Epidermal melanocyte (primary cell): Measurements from ENCODE around the gene ENDOG.
"Not testable (repeated sequence)": the region's sequence is repeated elsewhere in the genome, so short reads cannot be mapped to it uniquely, and the experiment has no call there.

Experiments
- DNase-seq: peaks from one replicate; pipeline ENCODE4 v3.0.0; 2011; ENCODE audit warnings: low spot score; ENCODE audit not compliant: insufficient read length

The ENDOG gene

DNA sequence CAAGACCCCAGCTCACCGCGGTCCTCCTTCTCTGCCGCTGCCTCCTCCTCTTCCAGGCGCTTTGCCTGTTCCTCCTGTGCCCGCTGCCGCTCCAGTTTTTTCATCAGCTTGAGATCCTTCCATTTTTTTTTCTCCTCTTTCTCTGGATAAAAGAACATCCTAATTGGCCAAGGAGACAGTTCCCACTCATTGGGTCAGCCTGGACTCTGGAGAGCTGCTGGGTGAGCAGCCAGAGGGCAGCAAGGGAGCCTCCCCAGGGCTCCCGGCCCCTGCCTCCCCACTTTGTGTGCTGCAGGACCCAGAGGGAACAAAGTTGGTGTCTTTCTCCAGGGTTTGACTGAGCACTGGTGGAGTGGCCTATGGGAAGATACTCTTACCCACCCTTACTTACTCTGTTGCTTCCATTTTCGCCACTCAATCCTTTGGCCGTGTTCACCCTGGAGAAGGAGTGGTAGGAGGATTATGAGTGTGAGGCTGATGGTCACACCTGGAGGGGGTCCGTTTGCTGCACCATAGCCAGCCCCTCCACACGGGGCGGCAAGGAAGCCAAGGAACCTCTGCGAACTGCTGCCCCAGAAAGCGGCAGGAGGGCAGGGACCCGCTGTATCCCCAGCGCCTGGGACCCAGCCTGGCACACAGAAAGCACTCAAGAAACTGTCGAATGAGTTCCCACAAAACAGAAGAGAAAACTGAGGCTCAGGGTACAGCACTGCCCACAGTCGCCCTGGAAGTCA, 10.6 kb downstream of the ENDOG start:
- DNase-seq: no peak

DNA sequence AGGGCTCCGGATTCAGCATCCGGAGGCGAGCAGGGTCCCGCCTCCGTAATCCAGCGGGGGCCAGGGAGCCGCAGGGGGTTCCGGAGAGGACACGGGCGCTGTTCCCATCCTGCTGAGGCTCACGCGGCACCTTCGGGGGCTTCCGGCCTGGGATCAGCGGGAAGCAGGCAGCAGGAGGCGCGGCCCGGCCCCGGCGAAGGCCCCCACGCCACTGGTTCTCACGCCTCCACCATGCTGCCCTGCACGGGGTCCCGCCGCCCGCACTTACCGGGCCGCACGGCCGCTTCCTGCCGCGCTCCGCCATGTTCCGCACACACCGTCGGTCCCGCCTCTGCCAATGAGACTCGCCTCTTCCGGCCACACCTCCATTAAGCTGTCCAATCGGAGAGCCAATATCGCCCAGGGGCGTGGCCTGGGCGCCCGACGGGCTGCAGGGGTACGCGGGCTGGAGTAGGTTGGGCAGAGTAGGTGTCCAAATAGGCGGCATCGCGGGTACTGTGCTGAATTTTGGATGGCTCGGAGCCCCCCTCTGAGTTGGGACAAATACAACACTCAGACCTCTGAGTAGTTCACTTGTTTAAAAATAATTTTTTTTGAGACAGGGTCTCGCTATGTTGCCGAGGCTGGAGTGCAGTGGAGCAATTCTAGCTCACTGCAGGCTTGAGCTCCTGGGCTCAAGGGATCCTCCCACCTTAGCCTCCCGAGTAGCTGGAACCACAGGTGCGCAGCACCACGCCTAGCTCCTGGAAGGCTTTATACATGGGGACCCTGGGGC, 11.4 kb downstream of the ENDOG start, which contains the start of gene SPOUT1:
Gene SPOUT1, minus strand, starts transcription at position 318 of the 775 bp plus-strand sequence. Its CDS starts 14 bp downstream, at position 304.
- peak; percentile 97 for DNase-seq

DNA sequence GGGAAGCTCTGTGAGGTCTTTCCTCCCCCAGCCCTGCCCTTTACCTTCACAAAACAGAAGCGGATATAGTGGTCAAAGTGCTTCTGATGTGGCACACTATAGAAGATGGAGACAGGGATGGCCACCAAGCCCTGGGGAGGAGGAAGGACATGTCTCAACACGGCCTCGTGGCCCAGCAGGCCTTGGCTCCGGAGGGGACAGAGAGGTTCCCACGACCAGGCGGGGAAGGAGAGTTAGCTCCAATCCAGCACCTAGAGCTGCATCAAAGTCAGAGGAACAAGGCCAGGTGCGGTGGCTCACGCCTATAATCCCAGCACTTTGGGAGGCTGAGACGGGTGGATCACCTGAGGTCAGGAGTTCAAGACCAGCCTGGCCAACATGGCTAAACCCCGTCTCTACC, 15.4 kb downstream of the ENDOG start:
- no peak for DNase-seq

DNA sequence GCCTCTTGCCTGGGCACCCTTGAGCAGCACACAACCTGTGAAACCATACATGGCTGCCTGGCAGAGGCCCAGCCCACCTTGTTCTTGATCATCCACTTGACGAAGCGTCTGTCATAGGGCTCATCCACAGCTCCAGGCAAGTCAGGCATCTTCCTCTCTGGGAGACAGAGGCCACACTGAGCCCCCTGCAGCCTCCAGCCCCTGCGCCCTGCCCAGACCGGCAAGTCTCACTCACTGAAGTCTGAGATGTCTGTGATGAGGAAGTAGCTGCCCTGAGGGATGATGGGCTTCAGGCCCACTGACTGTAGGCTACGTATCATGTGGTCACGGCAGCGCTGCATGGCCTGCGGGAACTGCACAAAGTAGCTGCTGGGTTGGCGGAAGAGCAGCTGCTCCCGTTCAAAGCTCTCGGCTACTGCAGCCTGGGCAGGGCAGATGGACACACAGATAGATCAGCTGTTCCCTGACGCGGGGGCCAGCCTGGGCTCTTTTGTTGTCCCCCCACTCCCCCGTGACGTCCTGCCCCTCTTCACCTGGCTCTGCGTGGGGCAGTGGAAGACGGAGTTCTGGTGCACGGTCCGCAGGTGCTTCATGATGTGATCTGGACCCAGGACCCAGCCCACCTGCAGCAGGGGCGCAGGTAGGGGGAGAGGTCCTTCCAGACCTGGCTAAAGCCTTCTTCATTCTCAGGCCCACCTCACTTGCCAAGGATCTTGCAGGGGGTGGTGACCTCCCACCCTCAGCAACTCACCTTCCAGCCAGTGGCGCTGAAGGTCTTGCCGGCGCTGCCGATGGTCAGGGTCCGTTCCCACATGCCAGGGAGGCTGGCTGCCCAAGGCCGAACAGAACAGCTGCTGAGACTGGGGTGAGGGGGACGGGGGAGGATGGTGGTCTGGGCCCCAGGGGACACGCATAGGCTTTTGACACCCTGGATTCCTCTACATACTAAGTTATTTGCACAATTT, 17.2 kb downstream of the ENDOG start:
- no peak for DNase-seq

DNA sequence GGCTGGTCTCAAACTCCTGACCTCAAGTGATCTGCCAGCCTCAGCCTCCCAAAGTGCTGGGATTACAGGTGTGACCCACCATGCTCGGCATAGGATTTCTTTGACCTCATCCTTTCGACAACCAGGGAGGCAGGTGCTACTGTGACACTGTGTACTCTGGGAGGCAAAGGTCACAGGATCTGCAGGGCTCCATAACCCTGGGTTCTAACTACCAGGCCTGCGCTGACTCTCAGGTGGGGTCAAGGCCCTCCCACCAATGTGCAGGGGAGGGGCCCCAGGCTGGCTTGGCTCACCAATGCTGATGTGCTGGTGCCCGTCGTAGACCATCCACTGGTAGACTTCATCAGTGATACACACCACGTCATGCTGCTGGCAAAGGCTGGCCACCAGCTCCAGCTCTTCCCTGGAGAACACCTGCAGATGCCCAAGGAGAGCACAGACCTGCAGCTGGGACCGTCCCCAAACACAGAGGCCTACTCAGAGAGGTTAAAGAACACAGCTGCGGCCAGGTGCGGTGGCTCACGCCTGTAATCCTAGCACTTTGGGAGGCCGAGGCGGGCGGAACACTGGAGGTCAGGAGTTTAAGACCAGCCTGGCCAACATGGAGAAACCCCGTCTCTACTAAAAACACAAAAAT, 18.3 kb downstream of the ENDOG start:
- DNase-seq: no peak

DNA sequence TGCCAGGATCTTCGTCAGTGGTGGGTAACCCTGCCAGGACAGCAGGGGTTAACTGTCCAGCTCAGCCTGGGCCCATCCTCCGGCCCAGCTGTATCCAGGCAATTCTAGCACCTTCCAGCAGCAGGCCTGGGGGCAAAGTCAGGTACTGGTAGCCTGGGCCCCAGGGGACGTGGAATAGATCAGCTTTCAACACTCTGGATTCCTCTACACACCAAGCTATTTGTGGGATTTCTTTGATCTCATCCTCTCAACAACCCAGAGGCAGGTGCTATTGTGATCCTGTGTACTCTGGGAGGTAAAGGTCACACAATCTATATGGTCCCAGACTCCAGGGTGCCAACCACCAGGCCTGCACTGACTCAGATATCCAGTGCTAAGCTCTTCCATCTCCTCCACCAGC, 20.0 kb downstream of the ENDOG start:
- DNase-seq: no peak

DNA sequence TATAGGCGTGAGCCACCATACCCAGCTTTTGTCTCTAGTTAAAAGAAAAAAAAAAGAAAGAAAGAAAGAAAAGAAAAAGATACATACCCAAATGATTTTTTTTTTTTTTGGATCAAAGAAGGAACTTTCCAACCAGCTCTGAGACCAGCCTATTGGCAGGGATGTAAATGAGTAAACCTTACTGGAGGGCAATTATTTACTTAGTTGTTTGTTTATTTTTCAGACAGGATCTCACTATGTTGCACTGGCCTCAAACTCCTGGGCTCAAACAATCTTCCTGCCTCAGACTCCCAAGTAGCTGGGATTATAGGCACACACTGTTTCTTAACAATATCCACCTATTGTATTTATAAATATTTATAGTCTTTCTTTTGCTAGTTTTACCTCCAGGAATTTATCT, 22.2 kb downstream of the ENDOG start:
- no peak for DNase-seq

DNA sequence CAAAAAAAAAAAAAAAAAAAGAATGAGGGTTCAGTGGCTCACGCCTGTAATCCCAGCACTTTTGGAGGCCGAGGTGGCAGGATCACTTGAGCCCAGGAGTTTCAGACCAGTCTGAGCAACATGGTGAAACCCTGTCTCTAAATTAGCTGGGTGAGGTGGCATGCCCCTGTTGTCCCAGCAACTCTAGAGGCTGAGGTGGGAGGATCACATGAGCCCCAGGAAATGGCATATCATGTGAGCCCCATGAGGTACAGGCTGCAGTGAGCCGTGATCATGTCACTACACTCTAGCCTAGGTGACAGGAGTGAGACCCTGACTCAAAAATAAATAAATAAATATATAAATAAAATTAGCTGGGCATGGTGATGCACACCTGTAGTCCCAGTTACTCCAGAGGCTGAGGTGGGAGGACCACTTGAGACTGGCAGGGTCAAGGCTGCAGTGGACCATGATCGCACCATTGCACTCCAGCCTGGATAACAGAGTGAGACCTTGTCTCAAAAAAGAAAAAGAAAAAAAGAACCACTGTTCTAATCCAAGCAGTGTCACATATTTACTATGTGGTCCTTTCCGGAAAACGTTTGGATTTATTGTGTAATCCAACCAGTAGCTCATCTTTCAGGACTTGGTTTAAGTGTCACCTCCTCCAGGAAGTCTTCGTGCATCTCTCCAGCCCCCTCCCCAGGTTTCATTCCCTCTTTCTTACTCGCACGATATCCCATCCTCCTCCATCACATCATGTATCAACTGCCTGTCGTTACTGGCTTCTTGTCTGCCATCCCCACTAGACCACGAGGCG, 23.6 kb downstream of the ENDOG start:
- DNase-seq: no peak

DNA sequence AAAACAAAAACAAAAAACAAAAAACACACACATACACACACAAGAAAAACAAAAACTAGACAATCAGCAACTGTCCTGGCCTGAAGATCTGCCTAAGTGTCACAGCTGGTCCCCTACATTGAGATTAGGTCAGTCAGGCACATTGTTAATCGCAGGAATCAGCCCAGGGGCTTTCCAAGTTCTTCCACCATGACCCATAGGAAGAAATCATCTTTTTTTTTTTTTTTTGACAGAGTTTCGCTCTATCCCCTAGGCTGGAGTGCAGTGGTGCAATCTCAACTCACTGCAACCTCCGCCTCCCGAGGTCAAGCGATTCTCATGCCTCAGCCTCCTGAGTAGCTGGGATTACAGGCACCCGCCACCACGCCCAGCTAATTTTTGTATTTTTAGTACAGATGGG, 24.9 kb downstream of the ENDOG start:
- DNase-seq: not testable (repeated sequence)

DNA sequence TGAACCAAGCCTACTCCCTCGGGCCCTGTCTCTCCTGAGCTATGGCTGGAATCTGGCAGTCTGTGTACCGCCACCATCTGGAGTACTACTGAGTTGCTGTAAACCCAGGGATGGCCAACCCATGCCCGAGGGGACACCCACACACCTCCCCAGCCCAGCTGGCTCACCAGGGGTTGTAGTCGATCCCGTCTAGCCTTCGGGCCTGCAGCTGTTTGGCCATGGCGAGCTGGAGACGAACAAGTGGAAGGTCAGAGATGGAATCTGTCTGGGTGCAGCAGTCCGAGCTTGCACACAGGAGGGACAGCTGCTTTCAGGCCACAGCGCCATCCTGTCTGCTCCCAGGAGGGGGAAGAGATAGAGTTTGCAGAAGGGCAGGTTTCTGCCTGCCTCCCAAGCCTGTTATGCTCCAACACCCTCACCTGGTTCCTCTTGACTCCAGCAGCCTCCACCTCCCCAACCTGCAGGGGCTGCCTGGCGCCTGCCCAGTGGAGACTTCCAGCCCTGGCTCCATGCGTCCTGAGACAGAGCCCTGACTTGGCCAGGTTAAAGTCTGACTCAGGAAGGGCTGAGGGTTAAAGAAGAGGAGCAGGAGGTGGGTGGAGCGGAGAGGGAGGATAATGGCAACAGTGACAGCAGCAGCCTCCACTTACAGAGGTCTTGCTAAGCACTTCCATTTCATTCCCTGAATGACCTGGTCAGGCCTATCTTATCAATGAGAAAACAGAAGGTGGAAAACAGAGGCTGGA, 27.1 kb downstream of the ENDOG start:
- DNase-seq: no peak

DNA sequence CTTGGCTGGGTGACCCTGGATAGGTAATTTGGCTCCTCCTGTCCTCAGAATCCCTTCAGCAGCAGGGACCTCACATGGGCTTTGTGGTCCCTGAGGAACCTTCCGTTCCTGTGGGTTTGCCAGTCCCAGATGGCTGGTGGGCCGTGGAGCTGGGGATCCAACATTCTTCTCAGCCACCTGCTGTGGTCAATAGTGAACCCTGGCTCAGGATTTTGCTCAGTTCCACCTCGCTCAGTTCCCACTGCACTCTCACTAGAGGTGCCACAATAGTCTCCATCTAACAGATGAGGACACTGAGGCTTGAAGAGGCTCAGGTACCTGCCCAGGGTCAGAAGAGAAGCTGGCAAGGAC, 28.4 kb downstream of the ENDOG start:
- DNase-seq: no peak

DNA sequence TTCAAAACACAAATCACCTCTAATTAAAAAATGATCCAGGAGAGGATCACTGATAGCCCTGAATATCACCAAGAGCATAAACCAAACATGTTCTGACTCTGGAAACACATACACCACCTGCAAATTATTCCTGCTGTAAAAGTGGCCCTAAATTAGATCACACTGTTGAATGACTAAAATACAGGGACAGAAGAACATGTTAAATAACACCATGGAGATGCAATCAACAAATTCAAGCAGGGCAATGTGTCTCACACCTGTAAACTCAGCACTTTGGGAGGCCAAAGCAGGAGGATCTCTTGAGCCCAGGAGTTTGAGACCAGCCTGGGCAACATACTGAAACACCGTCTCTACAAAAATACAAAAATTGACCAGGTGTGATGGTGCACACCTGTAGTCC, 29.5 kb downstream of the ENDOG start:
- DNase-seq: no peak

DNA sequence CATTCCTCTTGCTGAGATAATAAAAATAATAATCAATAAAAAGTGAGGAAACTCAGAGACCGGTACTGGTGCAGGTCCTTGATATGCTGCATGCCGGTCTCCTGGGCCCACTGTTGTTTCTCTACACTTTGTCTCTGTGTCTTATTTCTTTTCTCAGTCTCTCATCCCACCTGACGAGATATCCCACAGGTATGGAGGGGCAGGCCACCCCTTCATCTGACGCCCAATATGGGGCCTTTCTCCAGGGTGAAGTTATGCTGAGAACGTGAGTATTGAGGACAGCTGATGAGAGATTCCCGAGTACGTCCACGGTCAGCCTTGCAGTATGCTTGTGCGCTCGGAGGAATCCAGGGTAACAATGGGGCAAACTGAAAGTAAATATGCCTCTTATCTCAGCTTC, 32.7 kb downstream of the ENDOG start:
- not testable (repeated sequence) for DNase-seq

DNA sequence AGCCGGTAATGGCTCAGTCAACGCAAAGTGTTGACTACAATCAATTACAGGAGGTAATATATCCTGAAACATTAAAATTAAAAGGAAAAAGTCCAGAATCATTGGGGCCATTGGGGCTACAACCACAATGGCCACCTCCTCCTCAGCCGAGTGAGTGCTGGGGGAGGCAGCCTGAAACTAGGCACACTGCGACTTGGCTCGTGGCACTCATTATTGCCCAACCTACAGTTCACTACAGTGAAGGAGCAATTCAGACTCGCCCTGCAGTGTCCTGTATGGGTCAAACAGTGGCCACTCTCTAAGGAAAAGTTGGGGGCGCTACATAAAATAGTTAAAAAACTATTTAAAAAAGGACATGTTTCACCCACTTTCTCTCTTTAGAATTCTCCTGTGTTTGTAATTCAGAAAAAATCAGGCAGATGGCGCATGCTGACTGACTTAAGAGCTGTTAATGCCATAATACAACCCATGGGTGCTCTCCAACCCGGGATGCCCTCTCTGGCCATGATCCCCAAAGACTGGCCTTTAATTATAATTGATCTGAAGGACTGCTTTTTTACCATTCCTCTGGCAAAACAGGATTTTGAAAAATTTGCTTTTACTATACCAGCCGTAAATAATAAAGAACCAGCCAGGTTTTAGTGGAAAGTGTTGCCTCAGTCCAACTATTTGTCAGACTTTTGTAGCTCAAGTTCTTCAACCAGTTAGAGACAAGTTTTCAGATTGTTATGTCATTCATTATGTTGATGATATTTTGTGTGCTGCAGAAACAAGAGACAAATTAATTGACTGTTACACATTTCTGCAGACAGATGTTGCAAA, 33.7 kb downstream of the ENDOG start:
- not testable (repeated sequence) for DNase-seq

DNA sequence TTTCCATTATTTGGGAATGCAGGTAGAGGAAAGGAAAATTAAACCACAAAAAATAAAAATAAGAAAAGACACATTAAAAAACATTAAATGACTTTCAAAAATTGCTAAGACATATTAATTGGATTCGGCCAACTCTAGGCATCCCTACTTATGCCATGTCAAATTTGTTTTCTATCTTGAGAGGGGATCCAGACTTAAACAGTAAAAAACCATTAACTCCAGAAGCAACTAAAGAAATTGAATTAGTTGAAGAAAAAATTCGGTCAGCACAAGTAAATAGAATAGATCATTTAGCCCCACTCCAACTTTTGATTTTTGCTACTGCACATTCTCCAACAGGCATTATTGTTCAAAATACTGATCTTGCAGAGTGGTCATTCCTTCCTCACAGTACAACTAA, 34.3 kb downstream of the ENDOG start:
- DNase-seq: not testable (repeated sequence)

DNA sequence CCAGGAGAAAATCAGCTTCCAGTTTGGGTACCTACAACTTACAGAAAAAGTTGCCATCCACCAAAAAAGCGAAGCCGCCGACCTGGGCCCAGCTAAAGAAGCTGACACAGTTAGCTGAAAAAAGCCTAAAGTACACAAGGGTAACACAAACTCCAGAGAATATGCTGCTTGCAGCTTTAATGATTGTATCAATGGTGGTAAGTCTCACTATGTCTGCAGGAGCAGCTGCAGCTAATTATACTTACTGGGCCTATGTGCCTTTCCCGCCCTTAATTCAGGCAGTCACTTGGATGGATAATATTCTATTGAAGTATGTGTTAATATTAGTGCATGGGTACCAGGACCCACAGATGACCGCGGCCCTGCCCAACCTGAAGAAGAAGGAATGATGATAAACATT, 36.2 kb downstream of the ENDOG start:
- not testable (repeated sequence) for DNase-seq

DNA sequence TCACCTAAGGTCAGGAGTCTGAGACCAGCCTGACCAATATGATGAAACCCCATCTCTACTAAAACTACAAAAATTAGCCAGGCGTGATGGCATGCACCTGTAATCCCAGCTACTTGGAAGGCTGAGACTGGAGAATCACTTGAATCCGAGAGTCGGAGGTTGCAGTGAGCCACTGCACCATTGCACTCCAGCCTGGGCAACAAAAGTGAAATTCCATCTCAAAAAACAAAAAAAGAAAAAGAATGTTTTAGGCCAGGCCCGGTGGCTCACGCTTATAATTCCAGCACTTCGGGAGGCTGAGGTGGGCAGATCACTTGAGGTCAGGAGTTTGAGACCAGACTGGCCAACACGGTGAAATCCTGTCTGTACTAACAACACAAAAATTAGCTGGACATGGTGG, 40.2 kb downstream of the ENDOG start:
- not testable (repeated sequence) for DNase-seq

DNA sequence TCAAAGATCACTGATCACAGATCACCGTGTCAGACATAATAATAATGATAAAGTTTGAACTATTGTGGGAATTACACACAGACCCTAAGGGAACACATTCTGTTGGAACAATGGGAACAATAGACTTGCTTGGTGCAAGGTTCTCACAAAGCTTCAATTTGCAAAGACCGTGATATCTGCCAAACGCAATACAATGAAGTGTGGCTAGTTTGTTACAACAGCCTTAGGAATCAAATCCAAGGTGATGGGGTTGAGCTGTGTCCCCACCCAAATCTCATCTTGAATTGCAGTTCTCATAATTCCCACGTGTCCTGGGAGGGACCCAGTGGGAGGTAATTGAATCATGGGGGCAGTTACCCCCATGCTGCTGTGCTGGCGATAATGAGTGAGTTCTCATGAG, 42.6 kb downstream of the ENDOG start:
- no peak for DNase-seq

DNA sequence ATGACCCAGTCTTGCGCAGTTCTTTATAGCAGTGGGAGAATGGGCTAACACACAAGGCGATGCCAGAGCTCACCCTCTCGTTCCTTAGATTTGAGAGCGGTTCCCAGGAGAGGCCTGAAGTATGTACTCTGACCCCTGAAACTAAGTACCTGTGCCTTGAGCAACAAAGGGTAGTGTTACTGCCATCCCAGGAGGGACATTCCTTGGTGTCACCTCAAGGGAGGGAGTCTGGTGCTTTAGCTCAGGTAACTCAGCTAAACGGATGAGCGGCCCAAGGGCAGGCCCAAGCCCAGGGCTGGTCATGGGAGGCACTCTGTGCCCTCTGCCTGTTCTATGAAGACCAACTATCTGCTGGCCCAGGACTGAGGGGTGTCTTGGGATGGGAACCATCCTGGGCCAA, 43.2 kb downstream of the ENDOG start:
- no peak for DNase-seq
